Naive thymus-derived CD4-positive, alpha-beta T cell (primary cell): ENCODE results near the gene MSRB1. TPM values are rescaled to one million over a fixed set of nuclear protein-coding genes. Genes with fewer than 3 reads are reported as not detected.
"Not testable (repeated sequence)": the region's sequence is repeated elsewhere in the genome, so short reads cannot be mapped to it uniquely, and the experiment has no call there.

Experiments
- ATAC-seq: fragments of 150-1000 bp; cut with Tn5 transposase; 2 replicates; pipeline ENCODE4 v1.10.0; 2021; ENCODE audit warnings: mild to moderate bottlenecking, moderate library complexity
- CTCF ChIA-PET: fragments of 350-600 bp; sonication (Branson Sonifier 250); formaldehyde crosslinking; loops from one replicate; lab custom pipeline; 2021; ENCODE audit warnings: antibody characterized with exemption; lab: Charles Lee
- POLR2A ChIA-PET: fragments of 350-600 bp; sonication (Branson Sonifier 250); formaldehyde crosslinking; loops from one replicate; lab custom pipeline; 2021; ENCODE audit warnings: antibody characterized with exemption, inconsistent platforms; lab: Charles Lee
- DNase-seq, 9 donors: peaks; one replicate each; pipeline versions ENCODE4 v3.0.0 to v3.0.0-alpha.2; 2020 to 2022; ENCODE audit warnings: mixed read lengths in 1 of 9
- H3K27ac ChIP-seq: one replicate; pipeline ENCODE4 v1.7.0; 2013; ENCODE audit warnings: mild to moderate bottlenecking, low read depth, low read length, moderate library complexity
- H3K27me3 ChIP-seq, 2 donors: one replicate each; pipeline ENCODE4 v1.7.0; 2013; ENCODE audit warnings: low read length in 2 of 2, mild to moderate bottlenecking in 2 of 2, moderate library complexity in 2 of 2; ENCODE audit not compliant: control insufficient read depth in 2 of 2, insufficient read depth in 2 of 2
- H3K36me3 ChIP-seq, 3 experiments: 1 replicate in 2 of 3; 2 replicates in 1 of 3; pipeline ENCODE4 v1.7.0; 2013; ENCODE audit warnings: low read length in 3 of 3, mild to moderate bottlenecking in 3 of 3, moderate library complexity in 1 of 3; ENCODE audit not compliant: insufficient read depth in 3 of 3, control insufficient read depth in 2 of 3
- H3K4me1 ChIP-seq, 2 donors: one replicate each; pipeline ENCODE4 v1.7.0; 2013; ENCODE audit warnings: low read length in 2 of 2, mild to moderate bottlenecking in 2 of 2, moderate library complexity in 1 of 2; ENCODE audit not compliant: control insufficient read depth in 2 of 2, insufficient read depth in 2 of 2
- H3K4me3 ChIP-seq: 2 replicates; pipeline ENCODE4 v1.7.0; 2013; ENCODE audit warnings: mild to moderate bottlenecking, low read length
- H3K9me3 ChIP-seq, 3 experiments: 1 replicate in 2 of 3; 2 replicates in 1 of 3; pipeline ENCODE4 v1.7.0; 2013; ENCODE audit warnings: low read length in 3 of 3; ENCODE audit not compliant: control insufficient read depth in 2 of 3
- H3K27ac Mint-ChIP-seq, 9 donors: one replicate each; pipeline ENCODE4 v1.8.0; 2020 to 2022; ENCODE audit warnings: mixed read lengths in 9 of 9, mild to moderate bottlenecking in 8 of 9, moderate library complexity in 5 of 9, inconsistent platforms in 2 of 9
- H3K27me3 Mint-ChIP-seq, 5 donors: one replicate each; pipeline ENCODE4 v1.8.0; 2021 to 2022; ENCODE audit warnings: mixed read lengths in 5 of 5, mild to moderate bottlenecking in 1 of 5
- H3K36me3 Mint-ChIP-seq, 5 donors: one replicate each; pipeline ENCODE4 v1.8.0; 2020 to 2022; ENCODE audit warnings: mixed read lengths in 5 of 5, mild to moderate bottlenecking in 3 of 5, inconsistent platforms in 1 of 5
- H3K4me1 Mint-ChIP-seq, 7 donors: one replicate each; pipeline ENCODE4 v1.8.0; 2020 to 2022; ENCODE audit warnings: mixed read lengths in 7 of 7, mild to moderate bottlenecking in 3 of 7, inconsistent platforms in 1 of 7
- H3K4me3 Mint-ChIP-seq, 10 donors: one replicate each; pipeline ENCODE4 v1.8.0; 2020 to 2022; ENCODE audit warnings: mild to moderate bottlenecking in 10 of 10, mixed read lengths in 10 of 10, moderate library complexity in 6 of 10, inconsistent platforms in 2 of 10
- H3K9me3 Mint-ChIP-seq, 11 donors: one replicate each; pipeline ENCODE4 v1.8.0; 2020 to 2022; ENCODE audit warnings: mixed read lengths in 11 of 11, mild to moderate bottlenecking in 4 of 11, inconsistent platforms in 1 of 11, moderate library complexity in 1 of 11
- intact Hi-C, 2 donors: fragments of 100-400 bp; cut with micrococcal nuclease; formaldehyde crosslinking; loops; one replicate each; pipeline ENCODE4 v1.15.1; 2023
- polyA plus RNA-seq, 2 donors: library from polyadenylated mRNA; unstranded; fragments of 300-500 nt; fragmentation: Illumina TruSeq; gene quantifications; one replicate each; pipeline ENCODE4 v1.2.3, GENCODE V29; 2021
- total RNA-seq, 6 experiments: library from RNA in 5 of 6; stranded (reverse) in 5 of 6; gene quantifications; 1 replicate in 5 of 6; 2 replicates in 1 of 6; pipeline ENCODE4 v1.2.3 and lab custom pipeline; 2021 to 2026

The MSRB1 gene
- total and polyA plus RNA-seq, 7 experiments from 2014 or later, result 5.5 to 27.0 (median 15.6) TPM

- H3K4me1 Mint-ChIP-seq, result peaks cover 21 to 48% (median 32%) of the 10 kb centered on the region in 7 donors
These were observed 17.9 kb upstream of the MSRB1 start for GRCh38 chr16:1960665-1961630.

GRCh38 chr16:1959269-1960039 lies 16.5 kb upstream of the MSRB1 start, which contains the start of gene NDUFB10:
NDUFB10 (plus strand) TSS chr16:1959538; CDS start chr16:1959625, 87 bp downstream.
- H3K27me3 ChIP-seq, result no peaks in the 10 kb centered on the region
- H3K36me3 ChIP-seq, result peaks cover 8 to 26% (median 10%) of the 10 kb centered on the region in 3 experiments
- H3K4me3 ChIP-seq, result peak within 1 kb of the TSS; percentile 86
- peak within 1 kb of the TSS; percentile 92 for H3K27ac ChIP-seq
- H3K4me3 Mint-ChIP-seq, result peak within 1 kb of the TSS; percentile 85 to 97 (median 91)
- intact Hi-C loops, result loop anchor here (1.0 to 10.0 kb wide), 9 partner anchors 12 to 553 kb away; partner anchors contain the start of genes MSRB1 (in 2 of the 2), ATP6V0C (in 1 of the 2), CRAMP1 (in 1 of the 2) and GFER (in 1 of the 2)
- CTCF ChIA-PET, result interaction anchor here (0.7 kb wide), 1 partner anchor 181 kb away, joined by 3 read pairs; no protein-coding TSS in a partner anchor
- H3K36me3 Mint-ChIP-seq, result peaks cover 3 to 25% (median 10%) of the 10 kb centered on the region in 5 donors
- no peaks in the 10 kb centered on the region for H3K9me3 ChIP-seq
- peaks cover 25 to 38% of the 10 kb centered on the region in 2 donors for H3K4me1 ChIP-seq
- POLR2A ChIA-PET, result interaction anchor here (0.6 to 3.4 kb wide), 10 partner anchors 11 to 196 kb away, joined by 3 to 38 read pairs (median 4); partner anchors contain the start of genes MSRB1, TBL3 and TRAF7
- peak; percentile 97 for ATAC-seq
- peaks cover 0 to 2% (median 0%) of the 10 kb centered on the region in 5 donors for H3K27me3 Mint-ChIP-seq
- H3K27ac Mint-ChIP-seq, result peak within 1 kb of the TSS; percentile 82 to 95 (median 90)
- DNase-seq, result peak; percentile 80 to 98 (median 89)
- H3K4me1 Mint-ChIP-seq, result peaks cover 21 to 41% (median 27%) of the 10 kb centered on the region in 7 donors
- H3K9me3 Mint-ChIP-seq, result peaks cover 0 to 3% (median 0%) of the 10 kb centered on the region in 11 donors

More at GRCh38 chr16:1960665-1961630, 17.9 kb upstream of the MSRB1 start:
- Histone ChIP-seq H3K27me3 (no peaks in the 10 kb centered on the region), H3K4me3 (peak overlapping the region; percentile 86), H3K36me3 (peaks cover 8 to 26% (median 10%) of the 10 kb centered on the region in 3 experiments), H3K27ac (peak overlapping the region; percentile 92), H3K9me3 (no peaks in the 10 kb centered on the region), H3K4me1 (peaks cover 31 to 45% of the 10 kb centered on the region in 2 donors)
- H3K4me3 Mint-ChIP-seq, result peak overlapping the region; percentile 85 to 97 (median 91)
- no peak for ATAC-seq
- peaks cover 3 to 25% (median 10%) of the 10 kb centered on the region in 5 donors for H3K36me3 Mint-ChIP-seq
- intact Hi-C loops, result loop anchor here (5.0 to 10.0 kb wide), 2 partner anchors 346 to 551 kb away; partner anchors contain the start of genes ATP6V0C (in 1 of the 2), CRAMP1 (in 1 of the 2) and IFT140 (in 1 of the 2)
- peaks cover 0 to 3% (median 0%) of the 10 kb centered on the region in 11 donors for H3K9me3 Mint-ChIP-seq
- H3K27me3 Mint-ChIP-seq, result peaks cover 0 to 2% (median 0%) of the 10 kb centered on the region in 5 donors
- H3K27ac Mint-ChIP-seq, result peak overlapping the region; percentile 82 to 95 (median 90)
- POLR2A ChIA-PET, result interaction anchor here (0.8 to 3.4 kb wide), 12 partner anchors 10 to 194 kb away, joined by 3 to 38 read pairs (median 3); partner anchors contain the start of genes MSRB1, NOXO1, TBL3 and TRAF7
- CTCF ChIA-PET, result interaction anchor here (1.2 kb wide), 1 partner anchor 9 kb away, joined by 5 read pairs; no protein-coding TSS in a partner anchor
- no peak for DNase-seq

- no peak overlapping the region for H3K27ac ChIP-seq
- peaks cover 21 to 36% of the 10 kb centered on the region in 2 donors for H3K4me1 ChIP-seq
- DNase-seq, result no peak
- Mint-ChIP-seq H3K27me3 (peaks cover 0 to 2% (median 0%) of the 10 kb centered on the region in 5 donors), H3K4me1 (peaks cover 15 to 37% (median 23%) of the 10 kb centered on the region in 7 donors), H3K4me3 (peak overlapping the region; percentile 75 to 97 (median 91)), H3K9me3 (peaks cover 0 to 3% (median 0%) of the 10 kb centered on the region in 11 donors), H3K36me3 (peaks cover 3 to 21% (median 8%) of the 10 kb centered on the region in 5 donors), H3K27ac (peak overlapping the region in 8 of 9 donors; percentile 44 to 95 (median 86))
- CTCF ChIA-PET, result interaction anchor here (0.7 kb wide), 1 partner anchor 182 kb away, joined by 3 read pairs; no protein-coding TSS in a partner anchor
- intact Hi-C loops, result loop anchor here (1.0 kb wide), 7 partner anchors 13 to 195 kb away; partner anchors contain the start of genes MSRB1 (in 2 of the 2), GFER (in 1 of the 2), NTHL1 (in 1 of the 2) and TSC2 (in 1 of the 2)
- no peaks in the 10 kb centered on the region for H3K9me3 ChIP-seq
- H3K36me3 ChIP-seq, result peaks cover 8 to 26% (median 10%) of the 10 kb centered on the region in 3 experiments
- peak; percentile 17 for ATAC-seq
- POLR2A ChIA-PET, result interaction anchor here (0.6 to 3.4 kb wide), 4 partner anchors 12 to 32 kb away, joined by 3 to 38 read pairs (median 4); partner anchors contain the start of genes MSRB1 and TBL3
- H3K27me3 ChIP-seq, result no peaks in the 10 kb centered on the region
- peak overlapping the region; percentile 86 for H3K4me3 ChIP-seq
These were observed 15.8 kb upstream of the MSRB1 start for GRCh38 chr16:1958715-1959268.

DNA sequence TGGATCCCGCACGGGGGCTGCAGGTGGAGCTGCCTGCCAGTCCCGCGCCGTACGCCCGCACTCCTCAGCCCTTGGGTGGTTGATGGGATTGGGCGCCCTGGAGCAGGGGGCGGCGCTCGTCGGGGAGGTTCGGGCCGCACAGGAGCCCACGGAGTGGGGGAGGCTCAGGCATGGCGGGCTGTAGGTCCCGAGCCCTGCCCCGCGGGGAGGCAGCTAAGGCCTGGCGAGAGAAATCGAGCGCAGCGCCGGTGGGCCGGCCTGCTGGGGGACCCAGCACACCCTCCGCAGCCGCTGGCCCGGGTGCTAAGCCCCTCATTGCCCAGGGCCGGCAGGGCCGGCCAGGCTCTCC lies 15.1 kb upstream of the MSRB1 start:
- peaks cover 11 to 30% (median 17%) of the 10 kb centered on the region in 7 donors for H3K4me1 Mint-ChIP-seq
- H3K27ac ChIP-seq, H3K27ac Mint-ChIP-seq, CTCF ChIA-PET, H3K27me3 Mint-ChIP-seq, H3K9me3 ChIP-seq, H3K4me3 Mint-ChIP-seq, ATAC-seq, H3K4me3 ChIP-seq, H3K27me3 ChIP-seq, DNase-seq, intact Hi-C loops, H3K9me3 Mint-ChIP-seq: not testable (repeated sequence)
- H3K36me3 Mint-ChIP-seq, result peaks cover 0 to 14% (median 5%) of the 10 kb centered on the region in 5 donors
- POLR2A ChIA-PET, result interaction anchor here (1.4 to 3.4 kb wide), 2 partner anchors 13 to 15 kb away, joined by 3 to 38 read pairs; partner anchors contain the start of gene TBL3
- peaks cover 15 to 30% of the 10 kb centered on the region in 2 donors for H3K4me1 ChIP-seq
- H3K36me3 ChIP-seq, result peaks cover 3 to 20% (median 9%) of the 10 kb centered on the region in 3 experiments

DNA sequence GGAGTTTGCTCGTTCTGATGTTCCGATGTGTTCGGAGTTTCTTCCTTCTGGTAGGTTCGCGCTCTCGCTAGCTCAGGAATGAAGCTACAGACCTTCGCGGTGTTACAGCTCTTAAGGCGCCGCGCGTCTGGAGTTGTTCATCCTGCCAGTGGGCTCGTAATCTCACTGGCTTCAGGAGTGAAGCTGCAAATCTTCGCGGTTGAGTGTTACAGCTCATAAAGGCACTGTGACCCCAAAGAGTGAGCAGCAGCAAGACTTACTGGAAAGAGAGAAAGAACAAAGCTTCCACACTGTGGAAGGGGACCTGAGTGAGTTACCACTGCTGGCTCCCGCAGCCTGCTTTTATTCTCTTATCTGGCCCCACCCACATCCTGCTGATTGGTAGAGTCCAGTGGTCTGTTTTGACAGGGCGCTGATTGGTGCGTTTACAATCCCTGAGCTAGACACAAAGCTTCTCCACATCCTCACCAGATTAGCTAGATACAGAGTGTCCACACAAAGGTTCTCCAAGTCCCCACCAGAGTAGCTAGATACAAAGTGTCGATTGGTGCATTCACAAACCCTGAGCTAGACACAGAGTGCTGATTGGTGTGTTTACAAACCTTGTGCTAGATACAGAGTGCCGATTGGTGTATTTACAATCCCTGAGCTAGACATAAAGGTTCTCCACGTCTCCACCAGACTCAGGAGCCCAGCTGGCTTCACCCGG lies 14.6 kb upstream of the MSRB1 start:
- CTCF ChIA-PET, intact Hi-C loops: not testable (repeated sequence)

More for the DNA sequence above, 14.6 kb upstream of the MSRB1 start:
- peaks cover 11 to 25% (median 16%) of the 10 kb centered on the region in 7 donors for H3K4me1 Mint-ChIP-seq
- ATAC-seq, H3K27me3 ChIP-seq, H3K27me3 Mint-ChIP-seq, H3K9me3 Mint-ChIP-seq, H3K27ac ChIP-seq, DNase-seq, H3K4me3 Mint-ChIP-seq, H3K9me3 ChIP-seq, H3K36me3 Mint-ChIP-seq, H3K4me3 ChIP-seq, H3K27ac Mint-ChIP-seq: not testable (repeated sequence)
- Histone ChIP-seq H3K36me3 (peaks cover 0 to 15% (median 4%) of the 10 kb centered on the region in 3 experiments), H3K4me1 (peaks cover 15 to 25% of the 10 kb centered on the region in 2 donors)
- POLR2A ChIA-PET, result interaction anchor here (1.4 kb wide), 1 partner anchor 14 kb away, joined by 3 read pairs; no protein-coding TSS in a partner anchor
